Thyroid gland (tissue), 4 donors: ENCODE data around the gene AR. TPM values are rescaled to one million over a fixed set of nuclear protein-coding genes. Genes with fewer than 3 reads are reported as not detected.

Experiments used
- DNase-seq, 2 donors: peaks; one replicate each; pipeline ENCODE4 v3.0.0-alpha.2; 2019
- H3K27ac ChIP-seq, 3 donors: fragments of 200-600 bp; sonication (generic); 1 replicate in 2 of 3; 2 replicates in 1 of 3; pipeline ENCODE4 v1.5.1; 2016 to 2019; ENCODE audit warnings: mild to moderate bottlenecking in 1 of 3, moderate library complexity in 1 of 3
- H3K27me3 ChIP-seq: fragments of 200-600 bp; sonication (generic); one replicate; pipeline ENCODE4 v1.5.1; 2019
- H3K36me3 ChIP-seq, 2 donors: fragments of 200-600 bp; sonication (generic); one replicate each; pipeline ENCODE4 v1.5.1; 2016 to 2019
- H3K4me1 ChIP-seq, 2 donors: fragments of 200-600 bp; sonication (generic); one replicate each; pipeline ENCODE4 v1.5.1; 2017 to 2019
- H3K4me3 ChIP-seq, 3 donors: fragments of 200-600 bp; sonication (generic); replicated peaks in 1 of 3; 1 replicate in 2 of 3; 2 replicates in 1 of 3; pipeline ENCODE4 v1.5.1; 2016; ENCODE audit warnings: mild to moderate bottlenecking in 1 of 3
- H3K9me3 ChIP-seq: fragments of 200-600 bp; sonication (generic); one replicate; pipeline ENCODE4 v1.5.1; 2017
- CTCF ChIP-seq, 6 experiments: fragments of 200-600 bp in 3 of 6; fragments of 450-650 bp in 3 of 6; sonication (generic) in 3 of 6; IDR thresholded peaks; one replicate each; pipeline ENCODE4 v1.5.1; 2016 to 2019; ENCODE audit warnings: antibody characterized with exemption in 6 of 6, mild to moderate bottlenecking in 2 of 6, inconsistent platforms in 1 of 6, moderate library complexity in 1 of 6
- POLR2A ChIP-seq, 2 donors: fragments of 450-650 bp; IDR thresholded peaks; one replicate each; pipeline ENCODE4 v1.6.1; 2017; ENCODE audit warnings: antibody characterized with exemption in 2 of 2, mild to moderate bottlenecking in 2 of 2, moderate library complexity in 1 of 2
- WGBS, 2 donors: methylation state at CpG; one replicate each; pipeline ENCODE4 v1.1.5; 2017; 5-methylcytosine and 5-hydroxymethylcytosine counted together
- intact Hi-C: fragments of 100-400 bp; cut with DNase I; formaldehyde crosslinking; loops from one replicate; pipeline ENCODE4 v1.15.1; 2023
- total RNA-seq, 4 donors: library from RNA; depleted of rRNA; stranded (reverse); fragments of >200 nt; gene quantifications; one replicate each; pipeline ENCODE4 v1.2.3, GENCODE V29; 2016

Gene AR
- total RNA-seq, 4 donors from 2014 or later = 5.2 to 15.0 (median 11.6) TPM

- Histone ChIP-seq H3K4me3 (no peak overlapping the region), H3K27ac (no peak overlapping the region), H3K36me3 (no peaks in the 10 kb centered on the region), H3K27me3 (no peaks in the 10 kb centered on the region), H3K4me1 (peaks cover 0 to 3% of the 10 kb centered on the region in 2 donors), H3K9me3 (no peaks in the 10 kb centered on the region)
- TF ChIP-seq CTCF (IDR thresholded peaks at IDR 0.05) = no peak
- TF ChIP-seq POLR2A (IDR thresholded peaks at IDR 0.05) = no peak
- intact Hi-C loops = no loop called here
- peak in 1 of 2 donors; percentile 4 for DNase-seq
- 22 to 24% methylated on average over 3 of the region's 3 CpGs for WGBS, 2 donors
These were observed 20.7 kb upstream of the AR start for GRCh38 chrX:67523002-67523681.

- H3K27ac ChIP-seq = peak overlapping the region in 1 of 3 donors; percentile 22
- no peak for DNase-seq
- 0% methylated on average over 1 of the region's 1 CpG for whole genome bisulfite sequencing, 2 donors
- peaks cover 0 to 3% of the 10 kb centered on the region in 2 donors for H3K4me1 ChIP-seq
- H3K27me3 ChIP-seq = no peaks in the 10 kb centered on the region
- no peaks in the 10 kb centered on the region for H3K9me3 ChIP-seq
- no peak overlapping the region for H3K4me3 ChIP-seq
- H3K36me3 ChIP-seq = no peaks in the 10 kb centered on the region
- intact Hi-C loops = no loop called here
- no peak for TF ChIP-seq POLR2A (IDR thresholded peaks at IDR 0.05)
- TF ChIP-seq CTCF (IDR thresholded peaks at IDR 0.05) = no peak
These were observed 19.9 kb upstream of the AR start for GRCh38 chrX:67523932-67524331.

- Histone ChIP-seq H3K36me3 (no peaks in the 10 kb centered on the region), H3K4me3 (no peak overlapping the region), H3K4me1 (peaks cover 0 to 3% of the 10 kb centered on the region in 2 donors), H3K27ac (peak overlapping the region in 1 of 3 donors; percentile 22), H3K27me3 (no peaks in the 10 kb centered on the region), H3K9me3 (no peaks in the 10 kb centered on the region)
- TF ChIP-seq POLR2A (IDR thresholded peaks at IDR 0.05) = no peak
- no peak for TF ChIP-seq CTCF (IDR thresholded peaks at IDR 0.05)
- intact Hi-C loops = no loop called here
- 39 to 60% methylated on average over 2 of the region's 2 CpGs for WGBS, 2 donors
- peak; percentile 2 to 5 for DNase-seq
These were observed 19.4 kb upstream of the AR start for GRCh38 chrX:67524428-67524827.

- no peak for TF ChIP-seq CTCF (IDR thresholded peaks at IDR 0.05)
- no peak for TF ChIP-seq POLR2A (IDR thresholded peaks at IDR 0.05)
- Histone ChIP-seq H3K27ac (no peak overlapping the region), H3K27me3 (no peaks in the 10 kb centered on the region), H3K36me3 (no peaks in the 10 kb centered on the region), H3K9me3 (no peaks in the 10 kb centered on the region), H3K4me3 (no peak overlapping the region), H3K4me1 (peaks cover 0 to 3% of the 10 kb centered on the region in 2 donors)
- 80 to 88% methylated on average over 2 of the region's 2 CpGs for WGBS, 2 donors
- DNase-seq = peak in 1 of 2 donors; percentile 5
- intact Hi-C loops = no loop called here
These were observed 18.7 kb upstream of the AR start for GRCh38 chrX:67524950-67525691.

GRCh38 chrX:67536564-67536963 is 7.3 kb upstream of the AR start:
- no peak for DNase-seq
- Histone ChIP-seq H3K9me3 (no peaks in the 10 kb centered on the region), H3K4me3 (no peak overlapping the region), H3K36me3 (no peaks in the 10 kb centered on the region), H3K4me1 (no peaks in the 10 kb centered on the region), H3K27ac (no peak overlapping the region), H3K27me3 (no peaks in the 10 kb centered on the region)
- 94 to 96% methylated on average over 1 of the region's 1 CpG for WGBS, 2 donors
- intact Hi-C loops = no loop called here
- no peak for TF ChIP-seq CTCF (IDR thresholded peaks at IDR 0.05)
- TF ChIP-seq POLR2A (IDR thresholded peaks at IDR 0.05) = no peak
